ENCODE data around the gene TNFRSF14.

DNA sequence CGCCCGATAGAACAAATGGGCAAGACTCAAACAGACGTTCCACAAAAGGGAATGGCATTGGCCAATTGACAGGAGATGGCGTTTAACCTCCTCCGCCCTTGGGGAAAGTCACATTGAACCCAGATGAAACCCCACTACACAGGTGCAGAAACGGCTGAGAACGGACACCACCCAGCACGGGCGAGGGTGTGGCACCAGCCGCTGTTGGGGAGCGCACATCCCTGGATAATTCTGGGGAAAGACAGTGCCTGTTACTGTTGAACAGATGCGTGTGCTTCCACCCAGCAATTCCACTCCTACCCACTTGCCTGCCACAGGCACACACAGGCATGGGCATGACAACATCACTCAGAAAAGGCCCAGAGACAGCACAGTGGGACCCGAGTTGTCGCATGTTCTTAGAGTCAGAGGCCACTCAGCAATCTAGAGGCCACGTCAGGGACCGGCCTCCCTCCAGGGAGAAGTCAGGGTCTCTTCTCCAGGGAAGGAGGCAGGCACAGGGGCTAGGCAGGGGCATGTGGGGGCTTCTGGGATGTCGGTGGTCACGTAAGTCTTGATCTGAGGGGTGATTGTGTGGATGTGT, 45.6 kb downstream of the TNFRSF14 start:
- no peak for TF ChIP-seq IRF2 (CRISPR knock-in tag; IDR thresholded peaks at IDR 0.05)
- TF ChIP-seq GABPB1 (CRISPR knock-in tag; IDR thresholded peaks at IDR 0.05), result no peak
- TF ChIP-seq ZNF33B (CRISPR knock-in tag; IDR thresholded peaks at IDR 0.05), result no peak
- no peak for TF ChIP-seq HNRNPLL (IDR thresholded peaks at IDR 0.05; ENCODE audit: low read depth, low read length, poor library complexity, severe bottlenecking)

Measured in HepG2 (cell line).